Head of caudate nucleus (tissue), 42 donors: ENCODE data around the gene MAPK14.
"Not testable (repeated sequence)": the region's sequence is repeated elsewhere in the genome, so short reads cannot be mapped to it uniquely, and the experiment has no call there.

Experiments
- DNase-seq, 42 donors: peaks; one replicate each; pipeline versions ENCODE4 v3.0.0 to v3.0.0-alpha.2; 2020 to 2021; ENCODE audit warnings: mixed read lengths in 7 of 42
- intact Hi-C: fragments of 100-400 bp; cut with DNase I; formaldehyde crosslinking; loops from one replicate; pipeline ENCODE4 v1.15.0; 2022

Gene MAPK14

GRCh38 chr6:36116943-36117342 is 89.3 kb downstream of the MAPK14 start:
- DNase-seq, result no peak
- intact Hi-C loops, result no loop called here

- intact Hi-C loops, result no loop called here
- no peak for DNase-seq
Observed at GRCh38 chr6:36117658-36118549, 90.3 kb downstream of the MAPK14 start.

GRCh38 chr6:36118550-36119107 is 91.0 kb downstream of the MAPK14 start:
- DNase-seq, result peak in 1 of 42 donors; percentile 38
- intact Hi-C loops, result no loop called here

DNA sequence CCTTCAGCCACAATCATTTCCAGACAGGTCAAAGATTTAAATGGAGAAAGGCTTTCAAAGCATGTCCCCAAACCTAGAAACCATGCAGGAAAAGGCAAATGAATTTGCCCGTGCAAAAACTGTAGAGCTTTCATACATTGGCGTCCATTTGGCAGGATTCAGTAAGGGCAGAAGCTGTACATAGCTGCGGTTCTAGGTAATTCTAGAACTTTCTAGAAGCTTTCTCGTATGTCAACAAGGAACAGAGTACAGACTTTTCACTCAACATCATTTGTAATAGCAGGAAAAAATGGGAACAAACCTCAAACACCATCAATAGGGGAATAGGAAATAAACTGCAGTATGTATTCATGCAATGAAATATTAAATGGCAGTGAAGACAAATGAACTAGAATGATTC is 91.6 kb downstream of the MAPK14 start:
- no peak for DNase-seq
- intact Hi-C loops, result no loop called here

DNA sequence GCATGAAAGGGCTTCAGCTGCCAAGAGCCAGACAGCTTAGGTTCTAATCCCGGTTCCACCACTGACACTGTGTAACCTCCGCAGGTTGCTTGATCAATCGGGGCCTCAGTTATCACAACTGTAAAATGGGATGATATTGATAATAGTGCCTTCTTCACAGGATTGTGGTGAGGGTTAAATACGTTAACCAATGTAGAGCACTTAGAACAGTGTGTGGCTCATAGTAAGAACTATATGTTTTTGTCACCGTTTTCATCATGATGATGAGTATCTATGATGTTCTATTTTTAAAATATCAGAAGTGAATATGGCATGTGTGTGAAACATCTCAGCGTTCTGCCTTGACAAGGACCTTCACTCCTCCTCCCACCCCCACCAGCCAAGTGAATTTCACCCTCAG is 92.4 kb downstream of the MAPK14 start:
- peak in 1 of 42 donors; percentile 42 for DNase-seq
- intact Hi-C loops, result loop anchor here (5.0 to 10.0 kb wide), 2 partner anchors 77 to 235 kb away; partner anchors contain the start of gene BRPF3

GRCh38 chr6:36120539-36120938 is 92.9 kb downstream of the MAPK14 start:
- intact Hi-C loops, result loop anchor here (5.0 to 10.0 kb wide), 2 partner anchors 77 to 234 kb away; partner anchors contain the start of gene BRPF3
- DNase-seq, result peak in 9 of 42 donors; percentile 49 to 71 (median 57)

DNA sequence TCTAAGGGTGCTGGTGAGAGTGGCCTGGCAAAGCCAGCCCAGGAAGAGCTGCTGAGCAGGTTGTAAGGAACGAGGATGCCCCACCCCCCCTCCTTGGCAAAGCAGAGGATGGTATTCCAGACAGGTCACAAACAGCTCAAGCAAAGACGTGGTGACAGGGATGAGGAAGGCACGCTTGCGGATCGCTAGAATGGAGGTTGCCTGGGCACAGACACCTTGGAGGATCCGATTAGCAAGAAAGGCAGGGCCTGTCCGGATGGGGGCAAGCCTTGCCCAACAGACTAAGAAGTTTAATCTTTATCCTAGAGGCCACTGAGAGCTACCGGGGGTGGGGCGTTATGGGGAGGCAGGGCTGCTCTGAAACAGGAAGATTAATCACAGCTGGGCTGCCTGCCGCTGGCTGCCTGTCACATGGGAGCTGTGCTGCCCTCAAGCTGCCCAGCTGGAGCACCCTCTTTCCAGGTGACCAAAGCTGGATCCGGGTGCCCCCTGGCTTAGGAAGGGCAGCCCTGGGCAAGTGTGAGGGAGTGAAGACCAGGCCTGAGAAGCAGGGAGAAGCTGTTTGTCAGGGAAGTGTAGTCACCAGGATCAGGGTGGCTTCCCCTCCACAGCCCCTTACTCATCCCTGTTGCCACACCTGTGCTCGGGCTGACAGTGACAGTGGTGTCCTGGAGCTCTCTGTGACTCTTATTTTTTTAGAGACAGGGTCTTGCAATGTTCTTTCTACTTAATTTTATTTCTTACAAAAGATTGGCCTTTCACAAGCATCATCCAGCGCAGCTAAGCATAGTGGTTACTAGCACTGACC is 93.6 kb downstream of the MAPK14 start:
- DNase-seq, result no peak
- intact Hi-C loops, result loop anchor here (5.0 to 10.0 kb wide), 2 partner anchors 76 to 234 kb away; partner anchors contain the start of gene BRPF3

- DNase-seq, result no peak
- intact Hi-C loops, result loop anchor here (5.0 to 10.0 kb wide), 2 partner anchors 75 to 233 kb away; partner anchors contain the start of gene BRPF3
Observed at GRCh38 chr6:36121787-36122494, 94.3 kb downstream of the MAPK14 start.

GRCh38 chr6:36122495-36123269 is 95.1 kb downstream of the MAPK14 start:
- intact Hi-C loops, result loop anchor here (5.0 to 10.0 kb wide), 2 partner anchors 75 to 232 kb away; partner anchors contain the start of gene BRPF3
- DNase-seq, result peak in 1 of 42 donors; percentile 8

- DNase-seq, result peak; percentile 60 to 91 (median 81)
- intact Hi-C loops, result loop anchor here (5.0 to 10.0 kb wide), 2 partner anchors 74 to 231 kb away; partner anchors contain the start of gene BRPF3
Observed at GRCh38 chr6:36123270-36124139, 95.9 kb downstream of the MAPK14 start.

GRCh38 chr6:36124346-36124745 is 96.7 kb downstream of the MAPK14 start:
- DNase-seq, result not testable (repeated sequence)
- intact Hi-C loops, result loop anchor here (5.0 to 10.0 kb wide), 2 partner anchors 73 to 230 kb away; partner anchors contain the start of gene BRPF3

- no peak for DNase-seq
- intact Hi-C loops, result loop anchor here (5.0 to 10.0 kb wide), 2 partner anchors 72 to 230 kb away; partner anchors contain the start of gene BRPF3
Observed at GRCh38 chr6:36124881-36125280, 97.3 kb downstream of the MAPK14 start.

DNA sequence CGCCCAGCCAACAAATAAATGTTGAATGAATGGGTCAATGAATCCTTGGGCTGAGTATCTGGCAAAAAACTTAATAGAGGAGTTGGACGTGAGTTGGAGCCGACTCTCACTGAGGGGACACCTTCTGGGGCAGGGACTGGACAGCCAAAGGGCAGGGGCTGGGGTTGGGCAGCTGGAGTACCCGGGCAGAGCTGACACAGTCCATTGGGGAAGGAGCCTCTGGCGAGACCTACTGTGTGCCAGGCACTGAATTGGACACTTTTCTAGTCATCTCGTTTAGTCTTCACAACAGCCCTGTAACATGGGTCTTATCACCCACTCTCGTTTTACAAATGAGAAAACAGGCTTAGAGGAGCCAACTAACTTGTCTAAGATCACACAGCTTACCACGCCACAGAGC is 98.0 kb downstream of the MAPK14 start:
- intact Hi-C loops, result loop anchor here (10.0 kb wide), 1 partner anchor 229 kb away; no protein-coding TSS in a partner anchor
- peak in 1 of 42 donors; percentile 1 for DNase-seq

- DNase-seq, result peak in 1 of 42 donors; percentile 16
- intact Hi-C loops, result loop anchor here (10.0 kb wide), 1 partner anchor 229 kb away; no protein-coding TSS in a partner anchor
Observed at GRCh38 chr6:36126121-36126520, 98.5 kb downstream of the MAPK14 start.

DNA sequence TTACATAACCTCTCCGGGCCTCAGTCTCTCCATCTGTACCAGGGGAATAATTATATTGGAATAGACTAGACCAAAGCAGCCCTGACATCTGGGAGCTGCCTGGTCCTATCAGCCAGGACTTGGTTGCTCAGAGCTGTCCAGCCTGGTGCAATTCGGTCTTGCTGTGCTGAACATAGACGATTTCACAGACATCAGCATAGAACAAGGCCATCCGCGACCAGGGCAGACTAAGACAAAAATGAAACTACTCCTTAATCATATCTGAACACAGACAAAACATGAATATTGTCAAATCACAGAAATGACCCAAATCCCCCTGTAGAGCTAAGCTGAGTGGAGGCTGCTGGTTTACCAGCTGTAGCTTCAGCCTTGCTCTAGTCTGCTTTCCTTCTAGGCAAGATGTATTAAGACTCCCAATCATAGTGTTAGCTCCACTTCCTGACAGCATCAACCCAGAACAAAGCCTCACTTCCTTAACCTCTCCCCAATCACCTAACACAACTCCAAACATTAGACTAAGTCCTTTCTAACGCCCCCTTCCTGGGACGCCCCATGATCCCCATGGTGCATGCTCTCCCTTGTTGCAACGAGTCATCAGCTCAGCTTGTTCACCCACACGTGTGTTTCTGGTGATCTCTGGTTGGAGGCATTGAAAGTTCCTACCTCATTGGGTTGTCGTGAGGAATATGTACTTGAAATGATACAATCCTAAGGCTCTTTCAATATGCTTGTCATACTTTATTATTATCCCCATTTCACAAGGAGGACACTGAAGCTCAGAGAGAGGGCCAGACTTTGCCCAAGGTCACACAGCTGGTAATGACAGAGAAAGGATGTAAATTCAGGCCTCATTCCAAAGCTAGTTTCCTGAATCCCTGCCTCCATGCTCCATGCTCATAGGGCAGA is 99.2 kb downstream of the MAPK14 start:
- intact Hi-C loops, result loop anchor here (10.0 kb wide), 1 partner anchor 228 kb away; no protein-coding TSS in a partner anchor
- DNase-seq, result peak in 1 of 42 donors; percentile 21
